ENCODE data around the gene SPATA21.

GRCh38 chr1:16405441-16405840 lies 31.8 kb downstream of the SPATA21 start:
- TF ChIP-seq, protein P1, sequence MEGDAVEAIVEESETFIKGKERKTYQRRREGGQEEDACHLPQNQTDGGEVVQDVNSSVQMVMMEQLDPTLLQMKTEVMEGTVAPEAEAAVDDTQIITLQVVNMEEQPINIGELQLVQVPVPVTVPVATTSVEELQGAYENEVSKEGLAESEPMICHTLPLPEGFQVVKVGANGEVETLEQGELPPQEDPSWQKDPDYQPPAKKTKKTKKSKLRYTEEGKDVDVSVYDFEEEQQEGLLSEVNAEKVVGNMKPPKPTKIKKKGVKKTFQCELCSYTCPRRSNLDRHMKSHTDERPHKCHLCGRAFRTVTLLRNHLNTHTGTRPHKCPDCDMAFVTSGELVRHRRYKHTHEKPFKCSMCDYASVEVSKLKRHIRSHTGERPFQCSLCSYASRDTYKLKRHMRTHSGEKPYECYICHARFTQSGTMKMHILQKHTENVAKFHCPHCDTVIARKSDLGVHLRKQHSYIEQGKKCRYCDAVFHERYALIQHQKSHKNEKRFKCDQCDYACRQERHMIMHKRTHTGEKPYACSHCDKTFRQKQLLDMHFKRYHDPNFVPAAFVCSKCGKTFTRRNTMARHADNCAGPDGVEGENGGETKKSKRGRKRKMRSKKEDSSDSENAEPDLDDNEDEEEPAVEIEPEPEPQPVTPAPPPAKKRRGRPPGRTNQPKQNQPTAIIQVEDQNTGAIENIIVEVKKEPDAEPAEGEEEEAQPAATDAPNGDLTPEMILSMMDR (IDR thresholded peaks at IDR 0.05; ENCODE audit: insufficient read depth, low read depth, low read length), result no peak
- no peak for TF ChIP-seq EZH2 (IDR thresholded peaks at IDR 0.05; ENCODE audit: insufficient read depth, low read length)
